NCI-H345 treated with DMSO at 0.1 percent for 48 hours (cell line): ENCODE measurements around the gene CNPY1.

Experiments
- DNase-seq: peaks from one replicate; lab custom pipeline; 2025; ENCODE audit not compliant: unreplicated experiment; lab: John Stamatoyannopoulos, UW

The CNPY1 gene

DNA sequence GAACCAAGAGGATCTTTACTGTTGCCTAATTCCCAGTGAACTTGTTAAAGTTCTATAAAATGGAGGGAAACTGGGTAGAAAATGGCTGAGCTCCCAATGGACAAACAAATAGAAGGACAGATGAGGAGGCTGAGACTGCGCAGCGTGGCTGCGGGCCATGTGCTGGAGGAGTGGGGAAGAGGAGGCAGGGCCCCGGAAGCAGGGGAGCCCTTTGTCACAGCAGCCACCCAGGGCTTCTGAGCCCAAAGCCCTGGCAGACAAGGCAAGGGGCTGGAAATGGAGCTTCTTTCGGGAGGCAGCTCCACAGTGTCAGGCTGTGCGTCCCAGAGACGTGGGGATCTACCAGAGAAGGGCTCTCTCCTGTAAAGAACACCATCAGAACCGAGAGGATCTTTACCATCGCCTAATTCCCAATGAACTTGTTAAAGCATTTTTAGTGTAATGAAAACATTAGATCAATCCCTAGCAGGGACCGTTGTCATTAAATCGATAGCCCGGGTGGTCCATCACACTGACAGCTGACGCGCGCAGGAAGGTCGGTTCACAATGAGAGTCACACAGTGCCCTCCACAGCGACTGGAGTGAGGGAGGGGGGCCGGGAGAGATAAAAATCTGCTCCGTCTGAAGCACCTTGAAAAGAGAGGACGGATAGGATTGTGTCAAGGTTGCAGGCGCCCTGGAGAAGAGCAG lies 14.0 kb upstream of the CNPY1 start:
- DNase-seq, result no peak

DNA sequence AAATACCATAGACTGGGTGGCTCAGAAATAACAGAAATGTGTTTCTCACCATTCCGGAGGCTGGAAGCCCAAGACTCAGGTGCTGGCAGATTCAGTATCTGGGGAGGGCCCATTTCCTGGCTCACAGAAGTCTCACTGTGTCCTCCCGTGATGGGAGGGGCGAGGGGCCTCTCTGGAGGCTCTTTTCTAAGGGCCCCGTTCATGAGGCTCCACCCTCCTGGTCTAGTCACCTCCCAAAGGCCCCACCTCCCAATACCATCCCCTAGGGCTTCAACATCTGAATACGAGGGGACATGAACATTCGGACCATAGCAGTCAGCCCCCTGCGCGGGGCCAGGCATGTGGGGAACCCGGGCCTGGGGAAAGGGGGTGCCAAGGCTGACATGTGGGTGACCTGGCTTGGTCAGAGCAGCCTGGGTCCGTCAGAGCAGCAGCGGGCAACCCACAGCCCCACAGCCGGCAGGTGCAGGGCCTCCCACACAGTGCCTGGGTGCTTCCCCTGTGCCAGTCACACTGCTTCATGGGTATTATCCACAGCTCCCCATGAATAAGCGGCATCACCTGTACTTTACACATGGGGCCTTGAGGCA lies 13.3 kb upstream of the CNPY1 start:
- no peak for DNase-seq

DNA sequence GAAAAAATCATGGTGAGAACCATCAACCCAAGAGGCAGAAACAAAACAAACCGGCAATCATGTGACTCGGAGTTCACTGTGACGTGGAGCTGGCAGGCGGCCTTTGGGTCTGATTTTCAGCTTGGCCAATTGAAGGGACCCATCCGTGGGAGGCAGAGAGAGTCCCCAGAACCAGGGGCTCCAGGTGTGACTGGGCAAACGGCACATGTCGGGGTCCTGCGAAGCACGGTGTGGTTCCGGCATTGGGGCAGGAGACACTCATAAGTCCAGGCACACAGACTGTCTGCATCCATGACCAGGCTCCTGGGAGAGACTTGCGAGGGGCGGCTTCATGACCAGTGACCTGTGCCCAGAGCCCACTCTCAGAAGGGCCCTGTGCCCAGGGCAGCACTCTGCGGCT lies 12.6 kb upstream of the CNPY1 start:
- no peak for DNase-seq

DNA sequence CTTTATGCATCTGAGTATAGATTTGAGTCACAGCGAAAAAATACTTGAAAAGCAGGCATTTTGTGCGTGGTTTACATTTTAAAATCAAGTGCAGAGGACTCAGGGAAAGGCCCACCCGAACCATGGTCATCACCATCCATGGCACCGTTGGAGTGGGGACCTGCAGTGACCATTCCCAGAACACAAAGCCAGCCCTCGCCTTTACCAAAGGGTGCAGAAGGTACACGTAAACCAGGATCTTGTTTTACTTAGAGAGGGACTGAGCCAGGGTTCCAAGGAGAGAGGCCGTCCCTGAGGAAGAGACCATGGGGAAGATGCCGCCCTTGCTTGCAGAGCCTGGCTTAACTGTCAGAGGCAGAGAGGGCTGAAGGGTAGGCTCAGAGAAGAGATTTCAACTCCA lies 12.0 kb upstream of the CNPY1 start:
- no peak for DNase-seq

DNA sequence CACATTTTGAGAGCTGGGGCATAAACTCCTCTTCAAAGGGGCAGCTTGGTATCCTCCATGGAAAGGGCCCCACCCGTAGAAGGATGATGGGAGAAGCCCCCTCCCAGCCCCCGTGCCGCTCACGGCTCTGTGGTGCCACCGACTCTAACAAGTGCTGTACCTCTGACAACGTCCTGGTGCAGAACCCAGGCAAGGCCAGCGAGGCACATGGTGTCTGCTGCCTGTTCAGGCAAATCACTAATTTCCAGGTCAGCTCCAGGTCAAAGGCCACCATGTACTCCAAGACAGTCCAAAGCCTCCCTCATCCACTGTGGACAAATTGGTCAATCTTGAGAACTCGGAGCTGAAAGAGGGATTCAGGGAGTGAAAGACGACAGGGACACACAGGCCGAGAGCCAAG lies 11.4 kb upstream of the CNPY1 start:
- DNase-seq, result no peak

DNA sequence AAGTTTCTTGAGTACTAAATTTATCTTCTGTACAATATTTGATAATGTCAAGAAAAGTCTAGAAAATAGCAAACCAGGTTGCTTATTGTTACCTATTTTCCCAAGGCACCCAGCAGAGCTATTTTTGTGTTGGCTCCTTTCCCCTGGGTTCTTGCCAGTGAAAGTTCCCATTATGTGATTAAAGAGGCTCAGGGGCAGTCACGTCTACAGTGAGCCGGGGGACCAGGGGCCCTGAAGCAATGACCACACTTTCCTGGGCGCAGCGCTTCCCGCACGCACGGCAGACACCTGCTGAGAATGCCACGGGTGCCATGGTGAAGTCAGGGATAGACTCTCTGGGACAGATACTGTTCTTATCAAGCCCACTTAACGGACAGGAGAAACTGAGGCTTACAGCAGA lies 10.4 kb upstream of the CNPY1 start:
- DNase-seq, result no peak

DNA sequence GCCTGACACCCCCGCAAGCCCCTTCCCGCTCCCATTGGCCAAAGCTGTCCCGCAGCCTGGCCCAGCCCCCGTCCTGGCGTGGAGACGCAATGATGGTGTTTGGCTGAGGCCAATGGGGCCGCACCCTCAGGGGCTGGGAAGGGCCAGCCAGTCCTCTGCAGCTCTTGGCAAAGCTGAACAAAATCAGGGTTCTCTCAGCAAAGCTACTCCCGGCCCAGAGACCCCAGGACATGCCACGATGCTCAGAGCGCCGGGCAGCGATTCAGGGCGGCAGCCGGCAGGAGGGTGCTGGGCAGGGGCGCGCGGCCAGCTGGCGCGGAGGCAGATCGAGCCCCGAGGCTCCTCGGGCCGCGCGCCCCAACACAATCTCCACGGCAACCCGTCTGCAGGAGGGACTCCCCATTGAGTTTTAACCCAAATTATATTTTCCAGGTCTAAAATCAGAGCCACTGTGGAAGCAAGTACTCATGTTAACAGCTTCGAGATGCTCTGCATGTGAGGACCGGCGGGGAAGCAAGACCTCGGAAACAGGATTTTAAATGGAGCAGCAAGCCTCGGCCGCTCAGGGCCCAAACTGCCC lies 8.8 kb upstream of the CNPY1 start:
- no peak for DNase-seq

DNA sequence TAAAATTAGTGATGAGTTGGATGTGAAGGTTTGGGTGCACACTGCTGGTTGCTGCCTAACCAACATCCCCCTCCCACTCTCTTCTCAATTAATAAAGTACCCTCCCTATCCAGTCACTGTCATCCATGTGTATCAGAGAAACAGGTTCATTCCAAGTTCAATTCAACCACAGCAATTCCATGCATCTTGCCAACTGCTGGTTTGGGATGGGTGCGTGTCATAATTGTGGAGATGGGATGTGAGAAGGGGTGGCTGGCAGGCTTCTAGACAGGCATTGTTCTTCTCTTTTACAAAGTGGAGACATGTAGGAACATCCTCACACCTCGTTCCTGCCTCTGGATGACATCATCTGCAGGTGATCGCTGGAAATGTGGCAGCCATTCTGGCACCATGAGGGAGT lies 7.5 kb upstream of the CNPY1 start:
- no peak for DNase-seq

DNA sequence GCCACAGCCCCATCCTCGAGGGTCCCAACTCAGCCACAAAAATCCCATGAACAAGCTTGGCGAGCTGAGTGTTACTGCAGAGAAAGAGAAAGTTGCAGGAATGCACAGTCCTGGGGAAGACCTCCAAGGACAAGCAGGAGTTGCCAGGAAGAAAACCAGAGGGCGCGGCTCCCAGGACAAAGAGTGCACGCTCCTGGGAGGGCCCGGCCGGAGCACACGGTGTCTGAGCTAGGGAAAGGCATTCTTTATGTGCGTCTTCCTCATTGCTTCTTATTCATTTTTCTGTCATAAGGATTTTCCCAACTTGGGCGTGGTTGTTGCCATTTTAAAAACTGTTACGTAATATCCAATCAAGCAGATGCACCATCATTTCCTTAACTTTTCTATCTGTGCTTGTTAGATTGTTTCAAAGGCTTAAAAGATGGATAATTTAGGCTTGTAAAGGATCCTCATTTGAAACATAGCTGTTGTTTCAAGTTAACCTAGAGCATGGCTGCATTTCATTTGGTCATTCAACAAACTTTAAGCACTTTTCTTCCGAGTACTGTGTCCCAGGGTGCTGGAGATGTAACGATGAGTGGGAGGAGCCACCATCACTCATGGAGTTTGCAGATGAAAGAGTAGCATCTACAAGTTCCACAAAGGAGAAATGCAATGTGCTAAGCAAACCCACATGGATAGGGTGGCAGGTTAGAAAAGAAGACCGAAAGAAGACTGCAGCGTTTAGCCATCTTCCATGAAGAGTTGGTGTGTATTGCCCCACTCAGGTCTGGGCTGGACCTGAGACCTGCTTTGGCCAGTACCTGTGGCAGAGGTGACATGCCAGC lies 5.6 kb upstream of the CNPY1 start:
- no peak for DNase-seq

DNA sequence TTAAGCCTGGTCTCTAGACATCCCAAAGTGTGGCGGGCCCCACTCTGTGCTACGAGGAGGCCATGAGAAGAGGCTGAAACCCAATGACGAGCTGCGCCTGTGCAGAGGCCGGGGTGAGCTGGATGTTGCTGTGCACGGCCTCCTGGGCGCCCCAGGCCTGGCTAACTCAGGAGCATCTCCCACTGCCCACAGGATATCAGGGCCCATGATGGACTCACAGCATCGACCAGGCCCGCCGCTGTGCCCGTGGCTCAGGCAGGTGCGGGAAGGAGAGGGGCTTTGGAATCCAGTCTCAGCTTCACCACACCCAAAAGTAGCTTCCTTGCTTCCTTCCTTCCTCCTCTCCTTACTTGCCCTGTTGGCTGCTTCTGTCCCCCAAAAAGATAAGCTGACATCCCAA lies 4.6 kb upstream of the CNPY1 start:
- no peak for DNase-seq

DNA sequence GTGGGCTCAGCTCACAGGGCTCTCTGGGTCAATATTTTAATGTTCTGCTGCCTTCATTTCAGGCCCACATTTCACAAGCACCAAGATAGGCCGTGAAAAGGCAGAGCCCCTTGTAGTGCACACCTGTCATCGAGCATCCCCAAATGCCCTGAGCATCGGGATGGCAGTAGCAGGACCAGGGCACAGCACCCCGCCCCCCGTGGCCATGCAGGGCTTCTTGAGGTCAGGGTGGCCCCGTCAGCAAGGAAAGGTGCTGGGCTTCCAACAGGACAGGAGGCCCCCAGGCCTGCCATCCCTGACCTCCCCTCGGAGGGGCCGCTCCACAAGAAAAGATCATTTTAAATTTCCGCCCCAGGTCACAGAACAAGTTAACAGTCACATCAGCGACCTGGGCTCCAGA lies 2.9 kb upstream of the CNPY1 start:
- no peak for DNase-seq

DNA sequence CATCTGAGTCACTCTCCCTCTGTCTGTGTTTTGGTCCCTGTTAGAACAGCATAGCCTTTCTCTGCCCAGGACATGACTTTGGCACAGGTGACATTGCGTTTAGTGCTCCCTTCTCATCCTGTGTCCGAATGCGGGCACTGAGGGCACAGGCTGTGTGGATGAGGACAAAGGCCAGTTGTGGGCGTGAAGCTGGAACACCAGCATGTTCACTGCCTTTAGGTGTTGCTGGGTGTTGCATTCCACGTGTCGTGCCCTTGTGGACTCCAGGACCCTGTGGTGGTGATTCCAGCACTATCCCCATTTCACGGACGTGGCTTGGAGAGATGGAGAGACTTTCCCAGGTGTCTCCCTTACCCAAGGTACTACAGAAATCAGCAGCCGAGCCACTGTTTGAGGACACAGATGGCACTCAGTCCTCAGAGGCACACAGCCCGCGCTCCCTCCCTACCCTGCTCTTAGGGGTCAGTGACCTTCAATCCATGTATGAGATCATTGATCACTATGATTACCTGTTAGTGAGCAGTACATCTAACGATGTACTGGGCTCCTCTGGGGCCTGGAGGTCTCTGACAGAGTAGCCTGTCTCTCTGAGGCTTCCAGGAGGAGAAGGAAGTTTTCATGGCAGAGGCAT lies 917 bp upstream of the CNPY1 start:
- DNase-seq, result no peak

DNA sequence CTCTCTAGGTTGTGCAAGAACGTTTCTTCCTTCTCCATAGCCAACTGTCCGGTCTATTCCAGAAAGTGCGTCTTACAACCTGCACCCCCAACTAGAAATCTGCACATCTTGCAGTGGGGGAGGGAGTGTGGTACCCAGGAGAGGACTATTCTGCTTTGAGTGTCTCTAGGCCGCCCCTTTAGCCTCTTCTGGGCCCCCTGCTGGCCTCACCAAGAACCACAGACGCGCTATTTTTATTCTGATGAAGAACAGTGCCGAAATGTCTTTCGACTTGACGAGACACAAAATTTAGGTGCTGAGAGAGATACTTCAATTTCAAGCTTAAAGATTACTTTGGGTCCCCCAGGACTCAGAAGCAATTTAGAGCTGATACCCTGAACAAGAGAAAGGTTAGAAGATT lies 1.0 kb downstream of the CNPY1 start:
- DNase-seq, result no peak

DNA sequence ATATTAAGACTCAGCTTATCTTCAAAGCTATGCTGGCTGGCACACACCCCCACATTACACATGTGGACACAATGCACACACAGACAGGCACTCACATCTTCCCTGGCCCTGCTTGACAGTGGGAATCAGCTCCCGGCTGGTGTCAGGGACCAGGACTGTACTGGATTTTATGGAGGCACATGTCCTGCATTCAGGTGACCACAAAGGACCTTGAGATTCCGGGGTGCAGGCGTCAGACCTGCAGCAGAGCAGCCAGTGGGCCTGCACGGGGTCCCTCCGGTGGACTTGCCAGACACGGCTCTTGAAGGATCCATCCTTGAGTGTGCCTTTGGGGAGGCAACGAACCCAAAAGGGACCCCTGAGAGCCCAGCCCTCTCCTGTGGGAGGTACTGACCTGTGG lies 1.9 kb downstream of the CNPY1 start:
- DNase-seq, result no peak

DNA sequence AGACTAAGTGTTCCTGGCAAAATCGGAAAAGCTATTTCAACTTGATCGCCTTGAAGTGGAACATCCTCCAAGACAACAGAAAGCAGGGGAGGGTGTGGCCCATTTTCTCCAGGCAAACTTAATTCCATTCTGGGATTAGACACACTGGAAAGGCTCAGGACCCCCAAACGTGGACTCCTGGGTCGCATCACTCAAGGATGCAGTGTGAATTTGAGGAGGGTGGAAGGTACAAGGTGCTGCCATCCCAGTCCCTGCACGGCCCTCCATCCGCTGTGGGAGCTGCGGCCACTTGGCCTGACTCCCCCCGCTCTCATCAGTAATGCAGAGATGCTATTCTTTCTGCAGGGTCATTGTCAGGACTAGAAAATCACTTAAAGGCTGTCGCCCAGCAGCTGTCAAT lies 2.4 kb downstream of the CNPY1 start:
- DNase-seq, result no peak

DNA sequence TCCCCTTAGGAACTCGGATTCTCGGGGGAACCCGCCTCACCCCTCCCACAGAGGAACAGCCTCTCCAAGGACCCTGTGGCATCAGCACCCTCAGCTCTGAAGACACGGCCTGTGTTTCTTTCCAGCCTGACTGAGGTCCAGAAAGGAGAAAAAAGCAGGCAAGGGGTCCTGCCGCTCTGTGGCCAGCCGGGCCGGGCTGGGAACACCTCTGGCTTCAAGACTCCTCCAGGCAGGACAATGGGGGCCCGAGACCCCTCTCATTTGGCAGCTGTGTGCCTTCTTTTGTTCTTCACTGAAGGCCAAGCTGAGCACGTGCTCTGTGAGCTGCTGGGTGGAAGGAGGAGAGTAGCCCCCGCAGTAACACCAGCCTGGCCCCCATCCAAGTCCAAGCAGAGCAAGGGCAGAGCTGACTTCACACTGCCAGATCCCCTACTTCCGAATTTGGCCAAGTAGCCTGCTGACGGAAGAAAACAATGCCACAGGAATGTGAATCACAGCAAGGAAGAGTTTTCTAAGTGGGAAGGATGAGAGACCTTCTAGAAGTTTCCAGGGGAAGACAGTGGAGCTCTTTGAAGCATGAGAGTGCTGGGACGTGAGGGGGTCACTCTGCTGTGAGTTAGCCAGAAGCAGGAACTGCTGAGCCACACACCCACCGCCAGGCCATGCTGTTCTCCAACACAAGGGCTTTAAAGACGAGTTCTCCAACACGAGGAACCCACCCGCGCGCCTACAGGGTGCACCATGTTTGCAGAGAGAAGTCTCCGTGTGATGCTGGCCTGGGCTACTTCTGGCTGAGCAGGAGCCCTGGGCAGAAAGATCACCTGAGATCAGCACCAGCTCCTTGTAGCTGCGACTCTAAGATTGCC lies 3.1 kb downstream of the CNPY1 start:
- no peak for DNase-seq

DNA sequence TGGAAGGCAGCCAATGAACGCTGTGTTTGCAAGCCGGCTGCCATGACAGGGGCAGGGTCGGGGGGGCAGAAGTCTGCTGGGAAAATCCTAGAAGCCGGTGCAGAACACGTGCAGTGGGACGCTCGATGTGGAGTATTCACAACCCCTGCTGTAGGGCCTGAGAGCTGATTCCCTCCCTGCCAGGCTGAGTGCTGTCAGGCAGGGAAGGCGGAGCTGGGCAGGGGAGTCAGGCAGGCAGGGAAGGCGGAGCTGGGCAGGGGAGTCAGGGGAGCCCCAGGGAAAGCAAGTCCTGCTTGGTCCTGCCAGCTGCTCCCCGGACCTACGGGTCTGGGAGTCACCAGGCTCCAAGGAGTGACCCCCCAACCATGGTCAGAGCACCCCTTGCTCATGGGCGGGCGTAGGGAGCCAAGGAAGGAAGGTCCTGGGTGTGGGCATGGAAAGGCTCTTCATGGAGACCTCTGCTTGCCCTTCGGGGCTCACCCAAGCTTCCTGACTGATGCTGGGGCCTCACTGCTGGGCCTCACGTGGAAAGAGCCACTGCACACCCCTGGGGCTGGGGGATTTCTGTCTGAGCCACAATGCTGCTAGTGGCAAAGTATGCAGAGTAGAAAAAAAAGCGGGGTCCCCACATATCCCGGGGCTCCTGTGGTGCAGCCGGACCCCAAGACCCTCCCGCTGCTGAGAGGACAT lies 4.2 kb downstream of the CNPY1 start:
- DNase-seq, result no peak

DNA sequence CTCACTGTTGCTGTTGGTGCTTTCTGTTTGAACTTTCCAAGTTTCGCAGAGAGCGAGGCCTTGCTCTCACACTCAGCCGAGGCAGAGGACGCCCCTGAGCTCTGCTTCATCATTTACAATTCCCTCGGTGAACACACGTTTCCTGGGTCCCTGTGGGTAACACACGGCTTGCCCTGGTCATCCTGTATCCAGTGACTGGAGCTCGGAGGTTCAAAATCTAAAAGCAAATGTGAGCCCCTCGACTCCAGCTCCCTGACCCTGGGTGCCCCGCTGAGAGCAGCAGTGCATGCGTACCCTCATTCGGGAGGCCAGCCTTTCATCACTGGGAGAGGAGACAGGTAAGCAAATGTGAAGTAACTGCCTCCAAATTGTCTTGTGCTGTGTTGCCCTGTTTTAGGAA lies 5.8 kb downstream of the CNPY1 start:
- no peak for DNase-seq

DNA sequence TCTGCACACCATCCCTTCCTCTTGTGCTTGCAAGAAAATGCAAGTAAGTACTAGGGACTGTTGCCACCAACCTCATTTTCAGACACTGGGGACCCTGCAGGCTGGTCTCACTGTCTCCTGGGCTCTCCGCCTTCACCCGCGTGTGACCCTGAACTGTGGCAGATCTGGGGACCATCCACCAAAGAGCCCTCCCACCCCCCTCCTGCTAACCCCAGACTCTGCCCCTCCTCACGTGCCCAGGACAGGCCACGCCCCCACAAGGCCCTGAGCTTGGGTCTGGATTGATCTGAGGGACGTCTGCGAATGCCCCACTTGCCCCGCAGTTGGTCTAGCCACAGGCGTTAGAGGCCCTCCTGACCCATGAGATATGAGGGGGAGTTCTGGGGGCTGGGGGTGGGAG lies 8.1 kb downstream of the CNPY1 start:
- DNase-seq, result no peak

DNA sequence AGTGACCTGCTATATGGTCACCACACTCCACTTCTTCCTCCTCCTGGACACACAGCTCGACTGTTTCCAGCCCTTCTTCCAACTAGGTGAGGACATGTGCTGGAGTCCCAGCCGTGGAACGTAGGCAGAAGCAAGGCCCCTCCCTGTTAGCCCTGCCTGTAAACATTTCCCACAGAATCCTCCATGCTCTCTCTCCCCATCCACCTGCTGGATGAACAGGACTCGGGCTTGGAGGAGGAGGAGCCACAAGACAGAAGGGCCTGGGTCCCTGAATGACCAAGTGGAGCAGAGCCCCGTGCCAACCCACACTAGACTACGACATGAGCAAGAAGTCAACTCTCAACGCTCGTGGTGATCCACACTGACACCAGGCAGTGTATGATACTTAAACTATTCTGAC lies 9.9 kb downstream of the CNPY1 start:
- DNase-seq, result no peak
